Prostate gland (tissue), 2 donors: ENCODE results near the gene LIN28B. TPM values are rescaled to one million over a fixed set of nuclear protein-coding genes. Genes with fewer than 3 reads are reported as not detected.

ENCODE experiments used
- DNase-seq: peaks from one replicate; pipeline ENCODE4 v3.0.0-alpha.2; 2019; ENCODE audit warnings: low spot score
- H3K27ac ChIP-seq, 2 donors: fragments of 200-600 bp; sonication (generic); 2 replicates each; pipeline ENCODE4 v1.5.1; 2017 to 2019
- H3K27me3 ChIP-seq: fragments of 200-600 bp; sonication (generic); replicated peaks from 2 replicates; pipeline ENCODE4 v1.5.1; 2019; ENCODE audit not compliant: insufficient read depth
- H3K36me3 ChIP-seq, 2 donors: fragments of 200-600 bp; sonication (generic); 1 replicate in 1 of 2; 2 replicates in 1 of 2; pipeline versions ENCODE4 v1.5.1 to v1.8.1; 2017 to 2019
- H3K4me1 ChIP-seq: fragments of 200-600 bp; sonication (generic); replicated peaks from 2 replicates; pipeline ENCODE4 v1.5.1; 2019
- H3K4me3 ChIP-seq, 2 donors: fragments of 200-600 bp; sonication (generic); 2 replicates each; pipeline ENCODE4 v1.5.1; 2017 to 2019
- H3K9me3 ChIP-seq: fragments of 200-600 bp; sonication (generic); 2 replicates; pipeline ENCODE4 v1.5.1; 2017
- POLR2A ChIP-seq: fragments of 450-650 bp; IDR thresholded peaks from one replicate; pipeline ENCODE4 v1.6.1; 2016; ENCODE audit warnings: antibody characterized with exemption, mild to moderate bottlenecking
- POLR2AphosphoS5 ChIP-seq: sonication (generic); formaldehyde crosslinking; IDR thresholded peaks from one replicate; pipeline ENCODE4 v1.6.1; 2017; ENCODE audit warnings: antibody characterized with exemption
- WGBS: methylation state at CpG from one replicate; pipeline ENCODE4 v1.1.5; 2018; 5-methylcytosine and 5-hydroxymethylcytosine counted together
- intact Hi-C: fragments of 100-400 bp; cut with DNase I; formaldehyde crosslinking; loops from one replicate; pipeline ENCODE4 v1.14.2; 2022
- total RNA-seq, 2 donors: library from RNA; depleted of rRNA; stranded (reverse); fragments of >200 nt; gene quantifications; one replicate each; pipeline ENCODE4 v1.1.0, GENCODE V29; 2016
- TF ChIP-seq, protein P1 (sequence below), 4 experiments: fragments of 200-600 bp in 2 of 4; fragments of 450-650 bp in 2 of 4; sonication (generic) in 2 of 4; IDR thresholded peaks; 1 replicate in 3 of 4; 2 replicates in 1 of 4; pipeline ENCODE4 v1.5.1; 2016 to 2019; ENCODE audit warnings: antibody characterized with exemption in 4 of 4, mild to moderate bottlenecking in 2 of 4, moderate library complexity in 2 of 4

The LIN28B gene
- total RNA-seq, 2 donors from 2014 or later: 2.6 TPM; not detected in 1

DNA sequence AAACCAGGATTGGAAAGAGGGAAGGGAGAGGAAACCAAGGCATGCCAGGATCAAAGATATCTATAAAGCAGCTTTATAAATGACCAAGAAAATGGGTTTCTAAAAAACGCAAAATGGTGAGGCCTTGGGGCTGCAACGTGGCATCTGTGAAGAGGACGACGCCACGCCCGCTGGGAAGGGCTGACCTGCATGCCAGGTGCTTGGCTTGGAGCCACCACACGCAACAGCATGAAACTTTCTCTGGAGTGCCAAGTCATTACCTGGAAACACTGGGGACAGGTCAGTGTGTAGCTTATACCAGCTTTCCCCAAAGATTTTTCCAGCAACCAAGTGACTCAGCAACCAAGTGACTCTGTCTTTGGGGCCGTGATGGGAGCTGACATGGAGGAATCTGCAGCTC, 140.4 kb downstream of the LIN28B start:
- H3K4me1 ChIP-seq: no peaks in the 10 kb centered on the region
- intact Hi-C loops: loop anchor here (10.0 kb wide), 1 partner anchor 268 kb away; no protein-coding TSS in a partner anchor
- WGBS: 82% methylated on average over 8 of the region's 8 CpGs
- H3K36me3 ChIP-seq: no peaks in the 10 kb centered on the region
- TF ChIP-seq, protein P1, sequence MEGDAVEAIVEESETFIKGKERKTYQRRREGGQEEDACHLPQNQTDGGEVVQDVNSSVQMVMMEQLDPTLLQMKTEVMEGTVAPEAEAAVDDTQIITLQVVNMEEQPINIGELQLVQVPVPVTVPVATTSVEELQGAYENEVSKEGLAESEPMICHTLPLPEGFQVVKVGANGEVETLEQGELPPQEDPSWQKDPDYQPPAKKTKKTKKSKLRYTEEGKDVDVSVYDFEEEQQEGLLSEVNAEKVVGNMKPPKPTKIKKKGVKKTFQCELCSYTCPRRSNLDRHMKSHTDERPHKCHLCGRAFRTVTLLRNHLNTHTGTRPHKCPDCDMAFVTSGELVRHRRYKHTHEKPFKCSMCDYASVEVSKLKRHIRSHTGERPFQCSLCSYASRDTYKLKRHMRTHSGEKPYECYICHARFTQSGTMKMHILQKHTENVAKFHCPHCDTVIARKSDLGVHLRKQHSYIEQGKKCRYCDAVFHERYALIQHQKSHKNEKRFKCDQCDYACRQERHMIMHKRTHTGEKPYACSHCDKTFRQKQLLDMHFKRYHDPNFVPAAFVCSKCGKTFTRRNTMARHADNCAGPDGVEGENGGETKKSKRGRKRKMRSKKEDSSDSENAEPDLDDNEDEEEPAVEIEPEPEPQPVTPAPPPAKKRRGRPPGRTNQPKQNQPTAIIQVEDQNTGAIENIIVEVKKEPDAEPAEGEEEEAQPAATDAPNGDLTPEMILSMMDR (IDR thresholded peaks at IDR 0.05): no peak
- no peak for TF ChIP-seq POLR2A
- no peak for TF ChIP-seq POLR2AphosphoS5
- H3K9me3 ChIP-seq: no peaks in the 10 kb centered on the region
- H3K4me3 ChIP-seq: no peak overlapping the region
- no peak for DNase-seq
- H3K27ac ChIP-seq: no peak overlapping the region
- H3K27me3 ChIP-seq: no peaks in the 10 kb centered on the region

DNA sequence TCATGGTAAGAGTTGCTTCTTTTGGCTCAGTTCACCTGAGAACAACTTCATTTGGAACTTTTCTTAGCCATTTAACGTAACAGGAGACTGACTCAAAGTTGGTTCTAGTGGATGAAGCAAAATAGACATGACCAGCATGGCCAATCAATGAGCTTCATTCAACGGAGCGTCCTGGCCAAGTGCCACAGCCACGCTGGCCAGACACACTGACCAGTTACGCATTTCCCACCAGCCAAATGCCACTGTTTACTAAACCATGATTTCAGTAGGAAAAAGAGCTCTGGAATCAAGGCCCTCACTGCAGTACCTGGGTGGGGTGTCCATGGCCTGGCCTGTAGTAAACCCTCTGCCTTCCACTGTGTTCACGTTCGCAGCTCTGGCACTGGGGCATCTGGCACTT, 142.5 kb downstream of the LIN28B start:
- 96% methylated on average over 7 of the region's 7 CpGs for WGBS
- DNase-seq: no peak
- intact Hi-C loops: loop anchor here (10.0 kb wide), 1 partner anchor 265 kb away; no protein-coding TSS in a partner anchor

DNA sequence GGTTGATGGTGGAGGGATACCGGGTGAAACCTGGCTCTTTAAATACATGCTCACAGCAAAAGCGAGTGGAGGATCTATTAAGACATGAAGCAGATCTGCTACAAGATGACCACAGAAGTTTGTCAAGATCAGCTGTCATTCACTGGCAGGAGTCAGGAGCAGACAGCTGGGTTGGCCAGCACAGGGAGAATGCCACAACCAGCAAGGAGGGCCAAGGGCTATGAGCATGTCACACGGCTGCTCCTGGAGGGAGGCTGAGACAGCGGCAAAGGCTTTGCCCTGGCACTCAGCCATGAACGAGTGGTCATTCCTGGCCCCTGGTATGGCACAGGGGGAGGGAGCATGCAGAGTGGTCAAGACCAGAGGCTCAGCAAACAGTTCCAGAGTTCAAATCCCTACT, 145.3 kb downstream of the LIN28B start:
- Histone ChIP-seq H3K27ac (no peak overlapping the region), H3K4me1 (no peaks in the 10 kb centered on the region), H3K27me3 (no peaks in the 10 kb centered on the region), H3K4me3 (no peak overlapping the region), H3K36me3 (no peaks in the 10 kb centered on the region), H3K9me3 (no peaks in the 10 kb centered on the region)
- intact Hi-C loops: no loop called here
- TF ChIP-seq POLR2AphosphoS5 (no peak), POLR2A (no peak)
- TF ChIP-seq, protein P1 (IDR thresholded peaks at IDR 0.05): no peak
- 90% methylated on average over 5 of the region's 5 CpGs for WGBS
- DNase-seq: no peak

More for the DNA sequence above, 142.5 kb downstream of the LIN28B start:
- Histone ChIP-seq H3K27me3 (no peaks in the 10 kb centered on the region), H3K27ac (no peak overlapping the region), H3K9me3 (no peaks in the 10 kb centered on the region), H3K4me1 (no peaks in the 10 kb centered on the region), H3K36me3 (no peaks in the 10 kb centered on the region), H3K4me3 (no peak overlapping the region)
- TF ChIP-seq POLR2AphosphoS5 (no peak), POLR2A (no peak)
- TF ChIP-seq, protein P1 (IDR thresholded peaks at IDR 0.05): no peak

DNA sequence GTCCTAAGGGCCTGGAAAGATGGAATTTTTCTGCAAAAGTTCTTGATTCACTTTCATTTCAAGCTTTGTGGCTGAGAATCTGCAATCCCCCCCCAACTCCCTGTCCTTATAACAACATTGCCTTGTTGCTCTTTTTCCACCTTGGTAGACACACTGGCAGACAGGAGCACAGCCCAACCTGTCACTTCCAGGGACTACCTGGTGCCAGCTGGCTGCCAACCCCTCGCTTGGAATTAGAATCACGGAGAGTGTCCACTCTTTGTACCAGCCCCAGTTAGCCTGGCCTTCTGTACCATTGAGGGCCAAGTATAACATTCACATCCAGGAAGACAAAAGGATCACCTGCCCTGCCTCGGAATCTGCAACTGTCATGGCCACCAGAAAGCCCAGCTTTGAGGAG, 148.2 kb downstream of the LIN28B start:
- WGBS: 98% methylated on average over 3 of the region's 3 CpGs
- H3K27me3 ChIP-seq: no peaks in the 10 kb centered on the region
- H3K36me3 ChIP-seq: no peaks in the 10 kb centered on the region
- no peaks in the 10 kb centered on the region for H3K9me3 ChIP-seq
- DNase-seq: no peak
- intact Hi-C loops: no loop called here
- no peaks in the 10 kb centered on the region for H3K4me1 ChIP-seq
- H3K4me3 ChIP-seq: no peak overlapping the region
- no peak overlapping the region for H3K27ac ChIP-seq
- TF ChIP-seq POLR2AphosphoS5 (no peak), POLR2A (no peak)
- TF ChIP-seq, protein P1 (IDR thresholded peaks at IDR 0.05): no peak

DNA sequence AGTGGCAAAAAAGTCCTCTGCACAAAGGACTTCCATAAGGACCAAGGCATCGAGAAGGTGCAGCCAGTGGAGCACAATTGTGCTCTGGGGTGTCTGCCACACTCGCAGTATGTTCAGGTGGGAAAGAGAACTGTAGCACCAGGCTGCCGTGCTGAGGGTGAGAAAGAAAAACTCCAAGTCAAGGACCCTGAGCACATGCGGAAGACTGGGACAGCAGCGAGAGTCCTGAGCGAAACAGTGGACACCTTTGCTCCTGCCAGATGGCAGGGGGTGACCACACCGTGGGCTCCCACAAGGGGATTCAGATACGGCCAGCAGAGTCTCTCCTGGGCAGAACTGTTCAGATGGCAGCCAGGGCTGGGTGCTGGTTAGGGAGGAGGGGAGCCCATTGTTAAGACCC, 149.4 kb downstream of the LIN28B start:
- Histone ChIP-seq H3K27me3 (no peaks in the 10 kb centered on the region), H3K9me3 (no peaks in the 10 kb centered on the region), H3K27ac (no peak overlapping the region), H3K4me1 (no peaks in the 10 kb centered on the region), H3K36me3 (no peaks in the 10 kb centered on the region), H3K4me3 (no peak overlapping the region)
- no peak for DNase-seq
- intact Hi-C loops: no loop called here
- TF ChIP-seq POLR2AphosphoS5 (no peak), POLR2A (no peak)
- TF ChIP-seq, protein P1 (IDR thresholded peaks at IDR 0.05): no peak
- 98% methylated on average over 8 of the region's 8 CpGs for WGBS
